Measurements from ENCODE around the gene QRICH2.
"Not testable (repeated sequence)": the region's sequence is repeated elsewhere in the genome, so short reads cannot be mapped to it uniquely, and the experiment has no call there.

Gene QRICH2

DNA sequence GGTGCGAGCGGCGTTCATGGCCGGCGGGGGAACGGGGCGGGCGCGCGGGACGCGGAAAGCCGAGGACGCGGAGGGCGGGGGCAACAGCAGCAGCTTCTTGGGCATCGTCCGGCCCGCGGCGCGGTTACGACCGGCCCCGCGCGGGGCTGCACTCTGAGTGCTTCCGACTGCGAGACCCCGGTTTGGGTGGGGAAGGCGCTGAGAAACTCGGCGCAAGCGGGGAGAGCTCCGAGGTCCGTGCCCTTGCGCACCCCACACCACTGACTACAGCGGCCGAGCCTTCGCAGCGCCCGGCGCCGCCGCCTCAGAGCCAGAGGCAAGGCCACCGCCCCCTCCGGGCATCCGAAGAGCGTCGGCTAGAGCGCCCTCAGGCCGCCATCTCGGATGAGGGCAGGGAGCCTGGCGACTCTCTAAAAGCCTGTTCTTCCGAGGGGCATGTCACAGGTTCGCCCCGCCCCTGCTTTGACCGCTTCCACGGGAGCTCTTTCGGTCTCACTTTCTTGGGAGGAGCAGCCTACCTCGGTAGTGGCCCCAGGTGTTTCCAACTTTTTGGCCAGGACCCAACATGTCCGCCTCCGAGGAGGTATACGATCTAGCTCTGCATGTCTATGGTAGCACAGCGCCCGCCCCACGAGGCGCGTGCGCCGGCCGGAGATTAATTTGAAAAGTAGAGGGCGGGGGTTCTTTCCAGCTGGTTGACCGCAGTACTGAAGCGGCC, 45.7 kb upstream of the QRICH2 start, which contains the start of gene PRPSAP1:
Gene PRPSAP1, minus strand, starts transcription at position 318 of the 718 bp plus-strand sequence. Its CDS starts 213 bp downstream, at position 105.
- H3K9me3 ChIP-seq, result no peaks in the 10 kb centered on the region
- H3K4me3 ChIP-seq (ENCODE audit: low read depth in 1 of 2, low read length in 1 of 2), result peak within 1 kb of the TSS; percentile 73 to 80
- H3K36me3 ChIP-seq, result peaks cover 3% of the 10 kb centered on the region
- no peaks in the 10 kb centered on the region for H3K27me3 ChIP-seq
- TF ChIP-seq, protein P1, sequence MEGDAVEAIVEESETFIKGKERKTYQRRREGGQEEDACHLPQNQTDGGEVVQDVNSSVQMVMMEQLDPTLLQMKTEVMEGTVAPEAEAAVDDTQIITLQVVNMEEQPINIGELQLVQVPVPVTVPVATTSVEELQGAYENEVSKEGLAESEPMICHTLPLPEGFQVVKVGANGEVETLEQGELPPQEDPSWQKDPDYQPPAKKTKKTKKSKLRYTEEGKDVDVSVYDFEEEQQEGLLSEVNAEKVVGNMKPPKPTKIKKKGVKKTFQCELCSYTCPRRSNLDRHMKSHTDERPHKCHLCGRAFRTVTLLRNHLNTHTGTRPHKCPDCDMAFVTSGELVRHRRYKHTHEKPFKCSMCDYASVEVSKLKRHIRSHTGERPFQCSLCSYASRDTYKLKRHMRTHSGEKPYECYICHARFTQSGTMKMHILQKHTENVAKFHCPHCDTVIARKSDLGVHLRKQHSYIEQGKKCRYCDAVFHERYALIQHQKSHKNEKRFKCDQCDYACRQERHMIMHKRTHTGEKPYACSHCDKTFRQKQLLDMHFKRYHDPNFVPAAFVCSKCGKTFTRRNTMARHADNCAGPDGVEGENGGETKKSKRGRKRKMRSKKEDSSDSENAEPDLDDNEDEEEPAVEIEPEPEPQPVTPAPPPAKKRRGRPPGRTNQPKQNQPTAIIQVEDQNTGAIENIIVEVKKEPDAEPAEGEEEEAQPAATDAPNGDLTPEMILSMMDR (IDR thresholded peaks at IDR 0.05), result peak; percentile 71
- peak within 1 kb of the TSS; percentile 87 for H3K27ac ChIP-seq
- H3K4me1 ChIP-seq (ENCODE audit: control insufficient read depth in 1 of 2, insufficient read depth in 1 of 2, low read depth in 1 of 2, low read length in 1 of 2), result peaks cover 17 to 20% of the 10 kb centered on the region in 2 experiments

DNA sequence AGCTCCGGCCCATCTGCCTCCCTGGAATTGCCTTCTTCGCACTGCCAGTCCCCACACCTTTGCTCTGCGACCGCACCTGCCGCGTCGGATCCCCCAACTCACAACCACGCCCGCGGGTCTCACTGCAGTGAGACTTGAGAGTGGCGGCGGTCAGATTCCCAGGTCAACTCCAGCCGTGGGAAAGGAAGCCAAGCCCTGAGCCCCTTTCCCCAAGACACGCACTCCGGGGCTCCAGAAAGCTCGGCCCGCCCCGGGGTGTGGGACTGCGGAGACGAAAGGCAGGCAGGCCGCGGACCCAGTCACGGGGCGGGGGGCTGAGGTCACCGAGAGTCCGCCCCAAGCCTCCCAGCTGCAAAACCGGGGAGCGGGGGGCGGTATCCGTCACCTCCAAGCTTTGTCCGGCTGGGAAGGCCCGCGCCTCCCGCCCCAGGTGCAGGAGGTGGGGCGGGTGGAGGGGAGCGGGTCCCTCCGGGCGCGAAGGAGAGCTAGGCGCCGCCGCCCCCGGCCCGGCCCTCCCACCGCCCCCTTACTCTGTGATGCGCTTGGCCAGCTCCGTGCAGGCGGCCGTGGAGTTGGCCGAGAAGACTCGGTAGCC, 45.0 kb upstream of the QRICH2 start:
- peak overlapping the region; percentile 73 to 80 for H3K4me3 ChIP-seq (ENCODE audit: low read depth in 1 of 2, low read length in 1 of 2)
- peak overlapping the region; percentile 87 for H3K27ac ChIP-seq
- peaks cover 17 to 20% of the 10 kb centered on the region in 2 experiments for H3K4me1 ChIP-seq (ENCODE audit: control insufficient read depth in 1 of 2, insufficient read depth in 1 of 2, low read depth in 1 of 2, low read length in 1 of 2)
- H3K9me3 ChIP-seq, result no peaks in the 10 kb centered on the region
- TF ChIP-seq, protein P1 (IDR thresholded peaks at IDR 0.05), result no peak
- no peaks in the 10 kb centered on the region for H3K27me3 ChIP-seq
- peaks cover 5% of the 10 kb centered on the region for H3K36me3 ChIP-seq

DNA sequence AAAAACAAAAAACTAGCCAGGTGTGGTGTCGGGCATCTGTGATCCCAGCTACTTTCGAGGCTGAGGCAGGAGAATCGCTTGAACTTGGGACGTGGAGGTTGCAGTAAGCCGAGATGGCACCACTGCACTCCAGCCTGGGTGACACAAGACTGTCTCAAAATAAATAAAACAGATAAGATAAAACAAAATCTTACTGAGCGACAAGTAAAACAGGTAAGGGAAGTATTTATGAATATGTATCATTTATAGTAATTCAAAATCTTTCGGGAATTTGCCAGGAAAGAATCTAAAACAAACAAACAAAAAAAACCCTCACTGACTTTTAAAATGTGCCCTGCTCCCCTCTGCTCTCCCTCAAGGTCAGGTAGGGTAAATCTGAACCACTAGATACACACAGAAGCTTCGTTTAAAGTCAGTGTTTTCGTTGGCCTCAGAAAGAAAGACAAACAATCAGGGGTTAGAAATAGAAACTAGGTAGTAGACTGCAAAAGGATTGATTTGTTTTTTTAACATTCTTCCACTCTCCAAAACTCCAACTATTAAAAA, 43.5 kb upstream of the QRICH2 start:
- Histone ChIP-seq H3K9me3 (no peaks in the 10 kb centered on the region), H3K36me3 (peaks cover 18% of the 10 kb centered on the region), H3K27me3 (no peaks in the 10 kb centered on the region), H3K4me3 (ENCODE audit: low read depth in 1 of 2, low read length in 1 of 2) (no peak overlapping the region), H3K27ac (no peak overlapping the region), H3K4me1 (ENCODE audit: control insufficient read depth in 1 of 2, insufficient read depth in 1 of 2, low read depth in 1 of 2, low read length in 1 of 2) (peaks cover 17 to 20% of the 10 kb centered on the region in 2 experiments)
- TF ChIP-seq, protein P1 (IDR thresholded peaks at IDR 0.05), result no peak

DNA sequence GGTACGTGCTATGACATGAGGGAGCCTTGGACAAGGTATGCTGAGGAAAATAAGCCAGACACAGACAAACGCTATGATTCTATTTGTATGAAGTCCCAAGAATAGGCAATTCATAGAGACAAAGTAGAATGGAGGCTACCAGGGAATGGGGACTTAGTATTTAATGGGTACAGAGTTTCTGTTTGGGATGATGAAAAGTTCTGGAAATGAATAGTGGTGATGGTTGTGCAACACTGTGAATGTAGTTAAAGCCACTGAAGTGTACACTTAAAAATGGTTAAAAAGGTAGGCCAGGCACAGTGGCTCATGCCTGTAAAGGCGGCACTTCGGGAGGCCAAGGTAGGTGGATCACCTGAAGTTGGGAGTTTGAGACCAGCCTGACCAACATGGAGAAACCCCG, 42.4 kb upstream of the QRICH2 start:
- Histone ChIP-seq H3K27ac (no peak overlapping the region), H3K36me3 (peaks cover 30% of the 10 kb centered on the region), H3K4me3 (ENCODE audit: low read depth in 1 of 2, low read length in 1 of 2) (no peak overlapping the region), H3K27me3 (no peaks in the 10 kb centered on the region), H3K4me1 (ENCODE audit: control insufficient read depth in 1 of 2, insufficient read depth in 1 of 2, low read depth in 1 of 2, low read length in 1 of 2) (peaks cover 17 to 20% of the 10 kb centered on the region in 2 experiments), H3K9me3 (no peaks in the 10 kb centered on the region)
- TF ChIP-seq, protein P1 (IDR thresholded peaks at IDR 0.05), result no peak

DNA sequence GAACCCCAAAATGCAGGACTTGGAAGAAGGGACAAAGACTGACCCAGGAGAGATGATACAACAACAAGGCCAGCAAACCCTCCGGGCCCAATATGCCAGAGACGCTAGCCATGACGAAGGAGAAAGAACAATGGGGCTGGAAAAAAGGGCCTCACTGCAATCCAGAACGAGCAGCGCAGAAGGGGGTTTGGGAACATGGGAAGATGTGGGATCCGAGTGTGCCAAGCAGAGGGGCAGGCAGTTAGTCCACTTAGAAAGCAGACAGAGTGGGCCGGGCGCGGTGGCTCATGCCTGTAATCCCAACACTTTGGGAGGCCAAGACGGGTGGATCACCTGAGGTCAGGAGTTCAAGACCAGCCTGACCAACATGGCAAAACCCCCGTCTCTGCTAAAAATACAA, 38.9 kb upstream of the QRICH2 start:
- H3K27ac ChIP-seq; H3K4me1 ChIP-seq (ENCODE audit: control insufficient read depth in 1 of 2, insufficient read depth in 1 of 2, low read depth in 1 of 2, low read length in 1 of 2); H3K9me3 ChIP-seq; H3K27me3 ChIP-seq; H3K4me3 ChIP-seq (ENCODE audit: low read depth in 1 of 2, low read length in 1 of 2): not testable (repeated sequence)
- H3K36me3 ChIP-seq, result peaks cover 59% of the 10 kb centered on the region
